NCI-H446 treated with DMSO at 0.1 percent for 48 hours (cell line): ENCODE data around the gene ASH1L.
"Not testable (repeated sequence)": the region's sequence is repeated elsewhere in the genome, so short reads cannot be mapped to it uniquely, and the experiment has no call there.

Experiments
- DNase-seq: peaks from one replicate; lab custom pipeline; 2025; lab: John Stamatoyannopoulos, UW

ASH1L gene

GRCh38 chr1:155304558-155305063, 258.0 kb downstream of the ASH1L start:
- no peak for DNase-seq

DNA sequence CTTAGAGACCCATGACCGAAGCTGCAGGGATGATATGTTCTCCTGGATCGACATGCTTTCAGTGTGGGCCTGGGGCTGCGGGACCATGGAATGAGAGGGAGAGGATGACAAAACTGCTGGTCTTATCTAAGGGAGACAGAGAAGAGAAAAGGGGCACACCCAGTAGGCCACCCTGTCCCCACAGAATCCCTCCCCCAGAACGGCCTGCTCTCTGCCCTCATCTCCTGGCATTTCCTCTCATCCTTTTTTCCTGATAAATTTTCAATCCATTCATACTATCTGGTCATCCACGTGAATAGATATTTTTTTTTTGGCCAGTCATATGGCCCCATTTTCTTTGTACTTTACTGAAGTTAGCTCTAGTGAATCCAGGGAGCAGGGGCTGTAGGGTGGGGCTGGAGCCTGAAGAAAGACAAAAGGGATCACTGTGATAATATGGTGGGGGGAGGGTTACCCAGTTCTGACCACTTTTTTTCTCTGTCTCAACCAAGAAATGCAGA, 261.2 kb downstream of the ASH1L start, which contains the start of gene PKLR:
PKLR (minus strand) TSS at position 97 of the 500 bp plus-strand sequence; CDS start at position 54, 43 bp downstream.
- no peak for DNase-seq

- DNase-seq: no peak
These were observed 261.9 kb downstream of the ASH1L start for GRCh38 chr1:155300553-155301329.

DNA sequence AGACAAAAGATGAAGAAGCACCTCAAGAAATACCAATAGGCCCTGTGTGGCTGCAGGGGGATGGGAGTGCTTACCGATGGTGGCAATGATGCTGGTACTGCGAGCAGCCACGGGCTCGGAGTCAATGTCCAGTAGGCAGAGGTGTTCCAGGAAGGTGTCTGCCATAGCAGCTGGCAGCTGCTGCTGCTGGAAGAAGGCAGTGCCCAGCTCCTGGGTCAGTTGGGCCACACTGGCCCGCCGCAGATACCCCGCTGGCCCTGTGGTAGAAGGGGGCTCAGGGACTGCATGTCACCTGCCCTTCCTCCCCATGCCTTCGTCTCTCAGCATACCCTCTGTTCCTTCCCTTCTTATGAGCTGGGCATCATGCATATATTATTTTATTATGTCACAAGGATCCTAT, 262.6 kb downstream of the ASH1L start:
- no peak for DNase-seq

- no peak for DNase-seq
These were observed 265.2 kb downstream of the ASH1L start for GRCh38 chr1:155297384-155297783.

- DNase-seq: no peak
These were observed 265.9 kb downstream of the ASH1L start for GRCh38 chr1:155296661-155297060.

DNA sequence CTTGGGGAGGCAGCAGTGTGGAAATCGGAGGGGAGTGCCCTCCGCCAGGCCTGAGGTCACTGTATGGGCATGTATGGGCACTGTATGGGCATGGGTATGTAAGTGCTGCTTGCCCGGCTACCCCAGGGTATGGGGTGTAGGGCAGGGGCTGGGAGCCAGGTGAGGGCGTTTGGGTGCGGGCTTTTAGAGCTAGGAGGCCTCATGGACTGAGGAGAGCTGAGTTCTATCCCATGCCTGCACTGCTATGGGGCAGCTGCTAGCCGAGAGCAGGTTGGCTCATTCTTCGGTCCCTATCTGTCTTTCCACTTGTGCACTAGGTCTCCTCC, 266.7 kb downstream of the ASH1L start:
- no peak for DNase-seq

- DNase-seq: no peak
These were observed 267.2 kb downstream of the ASH1L start for GRCh38 chr1:155295183-155295941.

GRCh38 chr1:155294520-155295182, 268.0 kb downstream of the ASH1L start:
- DNase-seq: no peak

DNA sequence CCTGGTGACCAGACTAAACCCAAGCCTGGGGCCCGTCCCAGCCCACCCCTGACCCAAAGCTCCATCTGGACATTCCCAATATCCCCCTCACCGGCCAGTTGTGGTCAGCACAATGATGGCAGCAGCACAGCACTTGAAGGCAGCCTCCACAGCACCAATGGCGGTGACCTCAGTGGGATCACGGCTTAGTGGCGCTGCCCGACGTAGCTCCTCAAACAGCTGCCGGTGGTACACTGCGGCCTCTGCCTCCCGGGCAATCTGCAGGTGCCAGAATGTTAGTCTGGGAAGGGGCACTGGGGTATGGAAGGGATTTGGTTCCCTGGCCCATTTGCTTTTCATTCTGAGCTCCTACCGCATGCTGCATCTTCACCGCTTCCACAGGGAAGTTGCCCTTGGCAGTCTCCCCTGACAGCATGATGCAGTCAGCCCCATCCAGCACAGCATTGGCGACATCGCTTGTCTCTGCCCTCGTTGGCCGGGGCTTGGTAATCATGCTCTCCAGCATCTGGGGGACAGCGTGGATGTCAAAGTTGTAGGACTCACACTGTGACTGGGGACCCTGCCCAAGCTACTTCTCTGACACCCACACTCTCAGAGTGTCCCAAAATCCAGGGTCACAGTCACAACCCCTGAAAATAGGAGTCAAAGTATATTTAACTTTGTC, 269.4 kb downstream of the ASH1L start:
- DNase-seq: no peak

DNA sequence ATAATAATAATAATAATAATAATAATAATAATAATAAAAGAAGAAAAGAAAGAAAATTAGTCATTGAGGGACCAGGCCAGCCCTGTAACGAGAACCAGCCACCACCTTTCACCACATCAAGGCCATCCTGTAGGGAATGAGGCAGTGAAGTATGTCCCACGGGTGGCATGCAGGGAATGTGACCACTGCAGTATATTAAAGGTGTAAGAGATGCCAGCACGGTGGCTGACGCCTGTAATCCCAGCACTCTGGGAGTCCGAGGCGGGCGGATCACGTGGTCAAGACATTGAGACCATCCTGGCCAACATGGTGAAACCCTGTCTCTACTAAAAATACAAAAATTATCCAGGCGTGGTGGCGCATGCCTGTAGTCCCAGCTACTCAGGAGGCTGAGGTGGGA, 271.6 kb downstream of the ASH1L start:
- DNase-seq: not testable (repeated sequence)

DNA sequence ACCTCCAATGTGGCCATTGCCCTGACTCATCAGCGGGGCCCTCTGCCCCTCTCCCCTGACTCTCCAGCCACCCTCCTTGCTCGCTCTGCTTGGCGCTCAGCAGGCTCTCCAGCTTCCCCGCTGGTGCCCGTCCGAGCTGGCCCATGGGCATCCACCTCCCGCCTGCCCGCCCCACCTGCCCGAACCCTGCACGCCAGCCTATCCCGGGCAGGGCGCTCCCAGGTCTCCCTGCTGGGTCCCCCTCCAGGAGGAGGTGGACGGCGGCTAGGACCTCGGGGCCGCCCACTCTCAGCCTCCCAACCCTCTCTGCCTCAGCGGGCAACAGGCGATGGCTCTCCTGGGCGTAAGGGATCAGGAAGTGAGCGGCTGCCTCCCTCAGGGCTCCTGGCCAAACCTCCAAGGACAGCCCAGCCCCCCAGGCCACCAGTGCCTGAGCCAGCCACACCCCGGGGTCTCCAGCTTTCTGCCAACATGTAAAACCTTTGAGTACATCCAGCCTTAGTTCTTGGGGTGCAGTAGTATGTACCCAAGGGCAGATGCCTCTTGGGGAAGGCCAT, 274.5 kb downstream of the ASH1L start:
- DNase-seq: no peak

DNA sequence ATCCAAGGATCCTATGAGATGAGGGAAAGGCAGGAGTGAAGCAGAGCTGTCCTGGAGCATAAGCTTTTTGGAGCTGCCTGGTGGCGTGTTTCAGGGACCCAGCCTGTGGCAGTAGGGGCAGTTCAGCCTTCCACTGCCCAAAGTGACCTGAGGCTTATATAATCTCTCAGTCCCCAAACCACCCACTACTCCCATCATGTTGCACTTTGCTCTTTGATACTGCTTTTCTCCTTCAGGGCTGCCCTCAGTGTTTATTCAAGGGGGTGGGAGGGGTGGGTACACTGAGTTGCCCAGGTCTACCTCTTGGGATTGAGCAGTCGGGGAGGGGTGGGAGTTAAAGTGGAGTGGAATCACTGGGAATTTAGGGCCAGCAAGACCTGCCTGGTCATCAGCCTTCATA, 276.1 kb downstream of the ASH1L start:
- no peak for DNase-seq

DNA sequence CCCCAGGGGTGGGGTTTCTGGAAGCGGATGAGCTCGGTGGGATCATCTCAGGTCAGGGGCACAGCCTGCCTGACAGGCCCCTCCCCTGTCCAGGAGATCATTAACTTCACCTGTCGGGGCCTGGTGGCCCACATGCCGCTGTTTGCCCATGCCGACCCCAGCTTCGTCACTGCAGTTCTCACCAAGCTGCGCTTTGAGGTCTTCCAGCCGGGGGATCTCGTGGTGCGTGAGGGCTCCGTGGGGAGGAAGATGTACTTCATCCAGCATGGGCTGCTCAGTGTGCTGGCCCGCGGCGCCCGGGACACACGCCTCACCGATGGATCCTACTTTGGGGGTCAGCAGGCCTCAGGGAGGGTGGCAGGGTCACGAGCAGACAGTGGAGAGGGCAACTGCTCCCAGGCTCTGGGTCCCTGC, 277.0 kb downstream of the ASH1L start:
- no peak for DNase-seq
